Stimulated activated naive CD4-positive, alpha-beta T cell treated with Interleukin-2 at 50 U/mL for 16 hours (primary cell): ENCODE results near the gene SIDT1.
"Not testable (repeated sequence)": the region's sequence is repeated elsewhere in the genome, so short reads cannot be mapped to it uniquely, and the experiment has no call there.

ENCODE experiments used
- DNase-seq: peaks from one replicate; lab custom pipeline; 2025; lab: John Stamatoyannopoulos, UW

SIDT1 gene

GRCh38 chr3:113634782-113635474, 102.6 kb downstream of the SIDT1 start:
- no peak for DNase-seq

- not testable (repeated sequence) for DNase-seq
Measured at GRCh38 chr3:113636034-113636433, 103.7 kb downstream of the SIDT1 start.

DNA sequence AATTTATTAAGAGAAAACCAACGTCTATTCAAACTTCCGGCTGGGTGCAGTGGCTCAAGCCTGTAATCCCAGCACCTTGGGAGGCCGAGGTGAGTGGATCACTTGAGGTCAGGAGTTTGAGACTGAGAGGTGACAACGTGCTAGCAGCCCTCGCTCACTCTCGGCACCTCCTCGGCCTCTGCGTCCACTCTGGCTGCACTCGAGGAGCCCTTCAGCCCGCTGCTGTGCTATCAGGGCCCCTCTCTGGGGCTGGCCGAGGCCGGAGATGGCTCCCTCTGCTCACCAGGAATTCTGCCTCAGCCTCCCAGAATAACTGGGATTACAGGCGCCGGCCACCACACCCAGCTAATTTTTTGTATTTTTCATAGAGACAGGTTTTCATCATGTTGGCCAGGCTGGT, 105.4 kb downstream of the SIDT1 start:
- DNase-seq, result no peak

DNA sequence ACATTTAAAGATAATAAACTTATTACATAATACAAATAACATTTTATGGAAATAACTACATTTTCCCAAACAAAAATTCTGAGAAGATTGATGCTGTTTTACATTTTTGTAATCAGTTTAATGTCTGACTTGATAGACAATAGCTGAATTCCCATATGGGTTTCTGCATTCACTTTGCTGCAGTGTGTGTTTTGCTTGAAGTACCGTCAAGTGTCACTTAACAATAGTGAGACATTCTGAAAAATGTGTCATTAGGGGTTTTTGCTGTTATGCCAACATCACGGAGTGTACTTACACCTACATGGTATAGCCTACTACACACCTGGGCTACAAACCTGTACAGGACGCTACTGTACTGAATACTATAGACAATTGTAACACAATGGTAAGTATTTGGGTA, 106.6 kb downstream of the SIDT1 start:
- no peak for DNase-seq

GRCh38 chr3:113643583-113643982, 111.2 kb downstream of the SIDT1 start:
- no peak for DNase-seq

GRCh38 chr3:113648524-113648923, 116.2 kb downstream of the SIDT1 start:
- DNase-seq, result no peak

- DNase-seq, result no peak
Measured at GRCh38 chr3:113649174-113649845, 117.0 kb downstream of the SIDT1 start.

- no peak for DNase-seq
Measured at GRCh38 chr3:113654310-113654709, 122.0 kb downstream of the SIDT1 start.

DNA sequence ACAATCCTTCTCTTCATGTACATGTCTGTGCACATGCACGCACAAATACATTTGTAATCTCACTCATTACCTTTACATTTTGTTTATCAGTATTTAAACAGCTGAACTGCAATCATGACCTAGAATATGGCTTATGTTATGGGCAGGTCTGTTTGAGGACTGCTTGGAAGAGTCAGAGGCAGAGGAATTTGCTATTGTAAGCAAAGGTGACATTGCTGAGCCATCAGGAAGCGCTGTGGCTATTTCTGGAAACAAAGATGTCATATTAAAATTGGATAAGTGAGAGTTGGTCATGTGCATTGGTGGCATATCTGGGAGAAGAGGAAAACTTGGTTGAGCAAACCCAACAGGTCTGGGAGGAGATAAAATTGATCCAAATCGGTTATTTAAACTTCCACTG, 122.5 kb downstream of the SIDT1 start:
- DNase-seq, result no peak

GRCh38 chr3:113658107-113658506, 125.8 kb downstream of the SIDT1 start:
- DNase-seq, result no peak

DNA sequence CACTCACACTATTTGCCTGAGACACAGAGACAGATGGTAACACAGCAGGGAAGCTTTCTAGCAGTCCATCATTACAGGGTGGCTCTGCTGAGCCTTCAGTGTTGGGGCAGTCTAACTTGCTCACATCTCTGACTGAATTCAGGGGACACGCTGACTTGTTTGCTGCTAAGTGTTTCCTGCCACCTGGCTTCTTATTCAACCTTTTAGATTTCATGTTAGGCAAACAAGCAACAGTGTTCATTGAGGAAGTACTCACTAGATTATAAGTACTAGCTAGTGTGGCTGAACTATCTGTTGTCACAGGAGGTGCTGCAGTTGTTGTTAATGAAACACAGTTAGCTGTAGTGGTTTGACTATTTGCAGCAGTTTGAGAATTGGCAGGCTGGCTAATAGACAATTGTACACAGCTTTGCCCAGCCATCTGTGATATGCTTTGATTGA, 126.8 kb downstream of the SIDT1 start:
- no peak for DNase-seq

DNA sequence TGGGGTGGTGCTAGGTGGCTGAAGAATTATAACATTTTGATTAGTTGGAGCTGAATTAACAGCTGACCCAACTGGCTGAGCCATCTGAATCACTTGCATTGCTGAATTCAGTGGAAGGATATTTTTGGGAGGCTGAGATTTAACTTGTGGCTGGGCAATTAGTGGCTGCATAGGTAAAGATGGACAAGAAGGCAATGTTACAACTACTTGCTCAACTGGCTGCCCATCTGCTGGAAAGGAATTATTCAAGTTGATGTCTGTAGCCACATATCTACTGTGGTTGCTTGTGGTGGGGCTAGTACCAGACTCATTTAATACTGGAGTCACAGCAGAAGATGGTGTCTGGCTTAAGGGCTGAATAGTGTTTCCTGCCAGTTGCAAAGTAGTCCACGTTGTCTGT, 127.6 kb downstream of the SIDT1 start:
- DNase-seq, result no peak

DNA sequence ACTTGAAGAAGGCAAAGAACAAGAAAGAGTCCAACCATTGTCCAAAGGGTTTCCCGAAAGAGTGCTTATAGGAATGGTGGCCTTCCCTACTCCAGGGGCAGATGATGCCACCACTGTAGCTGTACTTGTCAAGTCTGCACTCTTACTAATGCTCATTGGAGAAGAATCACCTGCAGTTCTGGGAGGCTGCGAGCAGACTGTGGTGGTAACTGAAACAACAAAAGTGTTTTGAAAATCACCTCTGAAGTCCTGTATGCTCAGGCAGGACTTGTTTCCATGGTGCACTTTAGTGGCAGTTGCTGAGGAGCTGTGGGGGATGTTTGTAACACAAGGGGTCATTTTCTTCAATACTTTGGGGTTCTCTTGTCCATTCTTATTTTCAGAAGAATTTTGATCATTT, 128.1 kb downstream of the SIDT1 start:
- DNase-seq, result no peak

DNA sequence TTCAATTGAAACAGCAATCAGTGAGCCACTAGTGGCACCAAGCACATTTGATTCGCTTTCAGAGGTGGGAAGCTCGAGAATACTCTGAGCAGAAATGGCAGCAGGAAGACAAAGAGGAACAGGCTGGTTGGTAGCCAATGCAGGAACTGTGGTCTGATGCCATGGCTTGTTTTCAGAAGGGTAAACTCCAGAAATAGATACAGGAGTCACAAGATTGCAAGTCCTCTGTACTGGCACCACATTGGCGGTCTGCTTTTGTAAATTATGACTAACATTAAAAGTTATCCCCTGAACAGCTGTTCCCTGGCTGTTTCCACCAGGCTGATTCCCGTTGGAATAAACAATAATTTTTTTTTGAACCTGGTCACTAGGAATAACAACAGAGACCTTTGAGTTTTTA, 128.5 kb downstream of the SIDT1 start:
- DNase-seq, result no peak

DNA sequence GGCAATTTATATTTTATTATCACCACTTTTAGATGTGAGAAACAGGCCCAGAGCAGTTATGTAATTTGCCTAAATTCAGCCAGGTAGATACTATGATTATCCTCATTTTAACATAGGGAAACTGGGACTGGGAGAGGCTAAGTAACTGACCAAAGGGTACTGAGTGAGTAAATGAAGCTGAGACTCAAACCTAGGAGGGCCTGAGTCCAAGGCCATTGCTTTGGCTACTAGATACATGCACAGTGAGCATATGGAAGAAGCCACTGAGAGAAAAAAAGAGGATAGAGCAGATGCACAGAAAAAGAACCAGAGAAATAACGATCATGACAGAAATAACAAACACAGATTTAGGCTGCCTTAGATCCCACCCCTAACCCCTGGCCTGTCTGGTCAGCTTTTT, 130.5 kb downstream of the SIDT1 start:
- DNase-seq, result no peak

DNA sequence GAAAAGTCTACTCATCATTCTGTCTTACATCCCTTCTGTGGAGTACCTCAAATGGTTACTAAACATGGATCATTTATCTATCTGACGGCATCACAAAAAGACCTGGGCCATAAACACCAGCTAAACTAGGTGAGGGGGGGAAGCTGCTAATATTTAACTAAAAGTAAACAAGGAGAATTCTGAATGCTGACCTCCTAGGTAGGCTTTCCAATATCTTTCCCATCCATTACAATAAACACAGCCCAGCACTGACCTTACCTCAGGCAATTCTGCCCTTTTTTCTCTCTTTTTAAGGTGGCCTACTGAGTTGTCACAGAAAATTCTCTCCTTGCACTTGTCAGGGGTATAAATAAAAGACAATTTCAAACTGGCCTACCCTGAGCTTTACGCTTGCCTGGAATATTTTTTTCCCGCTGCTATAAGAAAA, 131.0 kb downstream of the SIDT1 start:
- no peak for DNase-seq

- DNase-seq, result no peak
Measured at GRCh38 chr3:113663761-113664160, 131.4 kb downstream of the SIDT1 start.

- DNase-seq, result no peak
Measured at GRCh38 chr3:113664523-113665094, 132.3 kb downstream of the SIDT1 start.

- no peak for DNase-seq
Measured at GRCh38 chr3:113668015-113668414, 135.7 kb downstream of the SIDT1 start.

DNA sequence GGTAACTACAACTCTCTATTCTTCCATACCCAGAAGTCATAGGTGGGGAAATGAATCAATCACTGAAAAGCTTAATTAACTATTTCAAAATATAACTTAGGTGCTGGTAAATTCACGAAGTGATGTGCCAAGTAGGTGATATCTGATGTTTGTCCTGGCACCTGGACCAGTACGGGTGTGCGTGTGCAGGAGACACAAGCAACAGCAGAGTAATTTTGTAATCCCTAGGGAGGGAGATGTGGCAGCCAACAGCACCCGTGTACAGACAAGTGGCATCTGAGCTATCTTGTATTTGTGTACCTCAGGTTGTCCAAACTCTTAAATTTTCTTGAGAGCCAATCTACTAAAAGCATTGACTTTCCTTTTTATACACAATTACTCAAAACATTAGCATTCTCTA, 141.2 kb downstream of the SIDT1 start:
- DNase-seq, result no peak

DNA sequence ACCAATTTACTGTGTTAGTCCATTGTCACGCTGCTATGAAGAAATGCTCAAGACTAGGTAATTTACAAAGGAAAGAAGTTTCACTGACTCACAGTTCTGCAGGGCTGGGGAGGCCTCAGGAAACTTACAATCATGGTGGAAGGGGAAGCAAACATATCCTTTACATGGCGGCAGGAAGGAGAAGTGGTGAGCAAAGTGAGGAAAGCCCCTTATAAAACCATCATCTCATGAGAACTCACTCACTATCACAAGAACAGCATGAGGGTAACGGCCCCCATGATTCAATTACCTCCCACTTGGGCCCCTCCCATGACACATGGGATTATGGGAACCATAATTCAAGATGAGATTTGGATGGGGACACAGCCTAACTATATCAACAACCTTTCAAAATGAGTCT, 143.9 kb downstream of the SIDT1 start:
- no peak for DNase-seq

- DNase-seq, result no peak
Measured at GRCh38 chr3:113677737-113678136, 145.4 kb downstream of the SIDT1 start.

GRCh38 chr3:113678773-113679172, 146.4 kb downstream of the SIDT1 start:
- DNase-seq, result no peak
